ENCODE data around the gene TRIM56. TPM values are rescaled to one million over a fixed set of nuclear protein-coding genes. Genes with fewer than 3 reads are reported as not detected.

Gene TRIM56
- total and polyA plus RNA-seq, 2 of the 13 experiments (the other 11 are each of a cell fraction or from before 2014, with no cell fraction given): 3.2 to 7.1 TPM

DNA sequence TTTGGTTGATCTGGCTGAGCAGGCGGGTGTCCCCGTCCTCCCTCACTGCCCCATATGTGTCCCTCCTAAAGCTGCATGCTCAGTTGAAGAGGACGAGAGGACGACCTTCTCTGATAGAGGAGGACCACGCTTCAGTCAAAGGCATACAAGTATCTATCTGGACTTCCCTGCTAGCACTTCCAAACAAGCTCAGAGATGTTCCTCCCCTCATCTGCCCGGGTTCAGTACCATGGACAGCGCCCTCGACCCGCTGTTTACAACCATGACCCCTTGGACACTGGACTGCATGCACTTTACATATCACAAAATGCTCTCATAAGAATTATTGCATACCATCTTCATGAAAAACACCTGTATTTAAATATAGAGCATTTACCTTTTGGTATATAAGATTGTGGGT lies 26.9 kb upstream of the TRIM56 start (continued):
- TF ChIP-seq MAFK (conservative IDR thresholded peaks at IDR 0.05 in 1 of 2, IDR thresholded peaks at IDR 0.05 in 1 of 2; ENCODE audit: low read length in 2 of 2) (no peak), SRSF4 (IDR thresholded peaks at IDR 0.05; ENCODE audit: low read depth, low read length, poor library complexity, severe bottlenecking) (no peak), NR0B2 (CRISPR knock-in tag; IDR thresholded peaks at IDR 0.05) (no peak), ZNF451 (CRISPR knock-in tag; IDR thresholded peaks at IDR 0.05) (no peak), ZSCAN25 (CRISPR knock-in tag; IDR thresholded peaks at IDR 0.05) (peak; percentile 46; the same call in 1 of the 2 replicates), KDM2A (CRISPR knock-in tag; IDR thresholded peaks at IDR 0.05; ENCODE audit: borderline replicate concordance, low read depth) (peak; percentile 69), KLF13 (CRISPR knock-in tag; IDR thresholded peaks at IDR 0.05) (no peak), SP2 (CRISPR knock-in tag; IDR thresholded peaks at IDR 0.05) (no peak), POLR2G (IDR thresholded peaks at IDR 0.05; ENCODE audit: low read depth, low read length) (no peak), ZNF841 (CRISPR knock-in tag; IDR thresholded peaks at IDR 0.05; ENCODE audit: borderline replicate concordance) (no peak), KAT7 (CRISPR knock-in tag; IDR thresholded peaks at IDR 0.05; ENCODE audit: borderline replicate concordance) (no peak), ZBTB38 (CRISPR knock-in tag; IDR thresholded peaks at IDR 0.05) (no peak), SCMH1 (CRISPR knock-in tag; IDR thresholded peaks at IDR 0.05; ENCODE audit: borderline replicate concordance) (no peak), KMT2B (CRISPR knock-in tag; IDR thresholded peaks at IDR 0.05) (peak; percentile 63; the same call in 1 of the 2 replicates), ZNF383 (CRISPR knock-in tag; IDR thresholded peaks at IDR 0.05; ENCODE audit: borderline replicate concordance) (no peak), ZFAT (CRISPR knock-in tag; conservative IDR thresholded peaks at IDR 0.05) (no peak), ZNF720 (CRISPR knock-in tag; IDR thresholded peaks at IDR 0.05) (0 out of 2 replicates have a peak, but pooled peaks have one; percentile 75), ZNF160 (CRISPR knock-in tag; IDR thresholded peaks at IDR 0.05) (peak; percentile 82; the same call in 1 of the 2 replicates), ZNF232 (CRISPR knock-in tag; IDR thresholded peaks at IDR 0.05; ENCODE audit: borderline replicate concordance) (peak; percentile 95), IKZF1 (IDR thresholded peaks at IDR 0.05) (no peak), PHF5A (CRISPR knock-in tag; IDR thresholded peaks at IDR 0.05; ENCODE audit: low read depth, unreplicated experiment) (no peak), ZNF446 (CRISPR knock-in tag; IDR thresholded peaks at IDR 0.05) (peak; percentile 65; the same call in 1 of the 2 replicates), ZFP90 (CRISPR knock-in tag; IDR thresholded peaks at IDR 0.05; ENCODE audit: borderline replicate concordance) (no peak), BCL6 (CRISPR knock-in tag; IDR thresholded peaks at IDR 0.05) (0 out of 2 replicates have a peak, but pooled peaks have one; percentile 33), MIXL1 (CRISPR knock-in tag; IDR thresholded peaks at IDR 0.05) (peak; percentile 74; the same call in 1 of the 2 replicates), FOXA3 (CRISPR knock-in tag; IDR thresholded peaks at IDR 0.05) (peak; percentile 82), XBP1 (CRISPR knock-in tag; IDR thresholded peaks at IDR 0.05) (peak; percentile 82; the same call in 1 of the 2 replicates), ZNF670 (CRISPR knock-in tag; IDR thresholded peaks at IDR 0.05; ENCODE audit: borderline replicate concordance) (no peak), MEIS2 (CRISPR knock-in tag; IDR thresholded peaks at IDR 0.05) (peak; percentile 74; the same call in 1 of the 2 replicates), CAMTA2 (CRISPR knock-in tag; IDR thresholded peaks at IDR 0.05; ENCODE audit: borderline replicate concordance) (no peak), SMC3 (IDR thresholded peaks at IDR 0.05; ENCODE audit: low read length) (no peak)
- TF ChIP-seq, protein P1, sequence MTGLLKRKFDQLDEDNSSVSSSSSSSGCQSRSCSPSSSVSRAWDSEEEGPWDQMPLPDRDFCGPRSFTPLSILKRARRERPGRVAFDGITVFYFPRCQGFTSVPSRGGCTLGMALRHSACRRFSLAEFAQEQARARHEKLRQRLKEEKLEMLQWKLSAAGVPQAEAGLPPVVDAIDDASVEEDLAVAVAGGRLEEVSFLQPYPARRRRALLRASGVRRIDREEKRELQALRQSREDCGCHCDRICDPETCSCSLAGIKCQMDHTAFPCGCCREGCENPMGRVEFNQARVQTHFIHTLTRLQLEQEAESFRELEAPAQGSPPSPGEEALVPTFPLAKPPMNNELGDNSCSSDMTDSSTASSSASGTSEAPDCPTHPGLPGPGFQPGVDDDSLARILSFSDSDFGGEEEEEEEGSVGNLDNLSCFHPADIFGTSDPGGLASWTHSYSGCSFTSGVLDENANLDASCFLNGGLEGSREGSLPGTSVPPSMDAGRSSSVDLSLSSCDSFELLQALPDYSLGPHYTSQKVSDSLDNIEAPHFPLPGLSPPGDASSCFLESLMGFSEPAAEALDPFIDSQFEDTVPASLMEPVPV (CRISPR knock-in tag; IDR thresholded peaks at IDR 0.05): no peak
- TF ChIP-seq, protein P2, sequence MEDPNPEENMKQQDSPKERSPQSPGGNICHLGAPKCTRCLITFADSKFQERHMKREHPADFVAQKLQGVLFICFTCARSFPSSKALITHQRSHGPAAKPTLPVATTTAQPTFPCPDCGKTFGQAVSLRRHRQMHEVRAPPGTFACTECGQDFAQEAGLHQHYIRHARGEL (CRISPR knock-in tag; IDR thresholded peaks at IDR 0.05): no peak
